Type B pancreatic cell (in vitro differentiated cells): Measurements from ENCODE around the gene PIAS1. TPM values are rescaled to one million over a fixed set of nuclear protein-coding genes. Genes with fewer than 3 reads are reported as not detected.

Source experiments
- DNase-seq: peaks from one replicate; pipeline ENCODE4 v3.0.0; 2021; ENCODE audit warnings: mixed read lengths; ENCODE audit not compliant: unreplicated experiment; ENCODE audit errors: extremely low spot score
- H3K27ac Mint-ChIP-seq: 2 replicates; pipeline ENCODE4 v1.8.0; 2021; ENCODE audit warnings: mild to moderate bottlenecking, mixed read lengths
- H3K27me3 Mint-ChIP-seq: 2 replicates; pipeline ENCODE4 v1.8.0; 2021; ENCODE audit warnings: mixed read lengths
- H3K36me3 Mint-ChIP-seq: 2 replicates; pipeline ENCODE4 v1.8.0; 2021; ENCODE audit warnings: mixed read lengths
- H3K4me1 Mint-ChIP-seq: one replicate; pipeline ENCODE4 v1.8.0; 2021; ENCODE audit warnings: mixed read lengths; ENCODE audit not compliant: unreplicated experiment
- H3K4me3 Mint-ChIP-seq: 2 replicates; pipeline ENCODE4 v1.8.0; 2021; ENCODE audit warnings: mild to moderate bottlenecking, mixed read lengths
- H3K9me3 Mint-ChIP-seq: 2 replicates; pipeline ENCODE4 v1.8.0; 2021; ENCODE audit warnings: mixed read lengths
- CTCF ChIP-seq: fragments of 200-600 bp; sonication (generic); conservative IDR thresholded peaks from 2 replicates; pipeline ENCODE4 v1.5.0; 2021; ENCODE audit warnings: antibody characterized with exemption, mild to moderate bottlenecking
- total RNA-seq: library from RNA; stranded (reverse); gene quantifications from 2 replicates; pipeline ENCODE4 v1.2.1, GENCODE V29; 2021; ENCODE audit warnings: low replicate concordance

PIAS1 gene
- total RNA-seq, 1 donor from 2014 or later = 56.2 TPM

DNA sequence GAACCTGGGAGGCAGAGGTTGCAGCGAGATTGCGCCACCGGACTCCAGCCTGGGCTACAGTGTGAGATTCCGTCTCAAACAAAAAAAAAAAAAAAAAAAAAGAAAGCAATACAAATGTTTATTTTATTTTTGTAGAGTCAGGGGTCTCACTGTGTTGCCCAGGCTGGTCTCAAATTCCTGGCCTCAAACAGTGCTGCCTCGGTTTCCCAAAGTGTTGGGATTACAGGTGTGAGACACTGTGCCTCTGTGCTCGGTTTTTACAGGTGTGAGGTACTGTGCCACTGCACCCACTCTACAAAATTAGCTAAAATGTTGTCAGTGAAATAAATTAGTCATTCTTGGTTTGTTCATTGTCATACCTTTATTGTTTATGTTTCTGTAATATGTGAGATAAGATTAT, 5.5 kb downstream of the PIAS1 start:
- no peaks in the 10 kb centered on the region for H3K9me3 Mint-ChIP-seq
- no peaks in the 10 kb centered on the region for H3K27me3 Mint-ChIP-seq
- H3K4me3 Mint-ChIP-seq = no peak overlapping the region
- H3K27ac Mint-ChIP-seq = no peak overlapping the region
- TF ChIP-seq CTCF = no peak
- peaks cover 53% of the 10 kb centered on the region for H3K4me1 Mint-ChIP-seq
- DNase-seq = no peak
- H3K36me3 Mint-ChIP-seq = peaks cover 11% of the 10 kb centered on the region

DNA sequence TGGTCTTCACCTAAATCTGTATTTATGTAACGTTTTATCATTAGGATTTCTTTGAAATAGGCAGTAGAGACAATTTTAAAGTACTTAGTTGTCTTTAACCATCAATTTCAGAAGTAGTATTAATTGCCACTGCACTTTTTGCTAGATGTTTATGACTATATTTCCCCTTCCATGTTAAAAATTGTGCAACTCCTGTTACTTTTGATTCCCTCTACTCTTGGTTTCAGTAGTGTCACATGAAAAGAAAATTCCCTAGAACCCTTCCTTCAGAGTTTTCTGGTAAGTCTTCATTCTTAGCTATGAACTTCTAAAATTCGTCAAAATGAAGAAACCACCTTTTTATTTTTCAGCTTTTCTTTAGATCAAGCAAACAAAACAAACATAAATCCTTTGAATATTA, 7.1 kb downstream of the PIAS1 start:
- Mint-ChIP-seq H3K4me1 (peaks cover 48% of the 10 kb centered on the region), H3K27ac (peak overlapping the region; percentile 9)

DNA sequence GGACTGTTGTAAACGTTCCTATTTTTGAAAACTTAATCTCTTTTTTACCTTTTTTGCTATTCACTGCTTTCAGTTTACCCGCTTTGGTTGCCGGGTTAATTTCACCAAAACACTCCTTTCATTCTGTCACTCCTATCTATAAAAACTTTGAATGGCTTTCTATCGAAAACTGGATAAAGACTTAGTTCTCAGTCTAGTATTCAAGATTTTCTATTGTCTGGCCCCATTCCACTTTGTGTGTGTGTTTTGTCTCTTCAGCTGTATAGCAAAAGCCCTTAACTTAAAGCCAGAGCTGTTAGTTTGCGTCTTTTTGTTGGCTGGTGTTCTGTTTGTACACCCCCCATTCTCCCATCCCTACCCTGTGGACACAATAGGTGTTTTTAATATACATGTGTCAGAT, 7.5 kb downstream of the PIAS1 start:
- H3K9me3 Mint-ChIP-seq = no peaks in the 10 kb centered on the region
- peaks cover 48% of the 10 kb centered on the region for H3K4me1 Mint-ChIP-seq
- peak overlapping the region; percentile 9 for H3K27ac Mint-ChIP-seq
- no peaks in the 10 kb centered on the region for H3K27me3 Mint-ChIP-seq
- peak overlapping the region; percentile 27 for H3K4me3 Mint-ChIP-seq
- DNase-seq = no peak
- peaks cover 11% of the 10 kb centered on the region for H3K36me3 Mint-ChIP-seq
- no peak for TF ChIP-seq CTCF

More for the DNA sequence above, 7.1 kb downstream of the PIAS1 start:
- no peaks in the 10 kb centered on the region for H3K27me3 Mint-ChIP-seq
- no peak for TF ChIP-seq CTCF
- peak overlapping the region; percentile 51 for H3K4me3 Mint-ChIP-seq
- H3K36me3 Mint-ChIP-seq = peaks cover 11% of the 10 kb centered on the region
- H3K9me3 Mint-ChIP-seq = no peaks in the 10 kb centered on the region
- no peak for DNase-seq

DNA sequence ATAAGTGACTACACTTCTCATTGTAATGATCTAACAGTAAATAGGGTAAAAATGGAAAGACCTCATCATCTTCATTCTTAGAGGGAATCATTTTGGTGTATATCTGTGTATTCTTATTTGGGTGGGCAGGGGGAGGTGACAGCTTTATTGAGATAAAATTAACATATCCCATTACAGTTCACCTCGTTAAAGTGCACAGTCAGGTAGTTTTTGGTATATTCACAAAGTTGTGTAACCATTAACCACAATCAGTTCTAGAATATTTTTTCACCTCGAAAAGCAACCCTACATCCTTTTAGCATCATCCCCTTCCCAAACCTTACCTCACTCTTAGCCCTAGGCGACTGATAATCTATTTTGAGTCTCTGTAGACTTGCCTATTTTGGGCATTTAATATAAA, 8.1 kb downstream of the PIAS1 start:
- Mint-ChIP-seq H3K27me3 (no peaks in the 10 kb centered on the region), H3K9me3 (no peaks in the 10 kb centered on the region), H3K27ac (no peak overlapping the region), H3K4me3 (no peak overlapping the region), H3K4me1 (peaks cover 47% of the 10 kb centered on the region), H3K36me3 (peaks cover 15% of the 10 kb centered on the region)
- DNase-seq = no peak
- no peak for TF ChIP-seq CTCF

DNA sequence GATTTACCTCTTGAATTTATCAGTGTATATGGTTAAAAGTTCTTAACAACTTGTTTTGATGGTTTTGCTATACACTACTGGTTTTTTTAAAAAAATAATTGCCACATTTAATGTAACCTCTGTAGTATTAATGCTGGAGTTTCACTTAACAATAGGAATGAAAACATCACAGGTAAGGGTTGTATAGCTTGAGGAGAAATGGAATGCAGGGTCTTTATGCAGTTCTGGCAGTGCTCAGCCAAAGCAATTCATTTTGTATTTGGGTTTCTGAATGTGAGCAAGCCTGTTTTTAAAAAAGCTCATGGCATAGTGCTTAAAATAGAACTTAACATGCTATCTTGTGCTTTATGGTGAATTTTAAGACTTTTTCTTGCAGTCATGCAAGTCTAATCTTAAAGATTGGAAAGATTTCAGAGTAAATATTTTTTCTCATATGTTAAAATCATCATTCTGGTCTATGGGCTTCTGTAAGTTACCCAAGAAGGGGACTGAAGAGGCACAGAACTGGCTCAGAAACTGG, 8.9 kb downstream of the PIAS1 start:
- H3K27me3 Mint-ChIP-seq = no peaks in the 10 kb centered on the region
- H3K9me3 Mint-ChIP-seq = no peaks in the 10 kb centered on the region
- DNase-seq = no peak
- H3K4me1 Mint-ChIP-seq = peaks cover 40% of the 10 kb centered on the region
- peak overlapping the region; percentile 67 for H3K27ac Mint-ChIP-seq
- peaks cover 21% of the 10 kb centered on the region for H3K36me3 Mint-ChIP-seq
- no peak for TF ChIP-seq CTCF
- peak overlapping the region; percentile 11 for H3K4me3 Mint-ChIP-seq

- H3K4me3 Mint-ChIP-seq = no peak overlapping the region
- no peak for DNase-seq
- no peak for TF ChIP-seq CTCF
- no peaks in the 10 kb centered on the region for H3K27me3 Mint-ChIP-seq
- no peak overlapping the region for H3K27ac Mint-ChIP-seq
- peaks cover 35% of the 10 kb centered on the region for H3K4me1 Mint-ChIP-seq
- H3K9me3 Mint-ChIP-seq = no peaks in the 10 kb centered on the region
- peaks cover 22% of the 10 kb centered on the region for H3K36me3 Mint-ChIP-seq
These were observed 9.5 kb downstream of the PIAS1 start for GRCh38 chr15:68063606-68064005.
